K562 (cell line): ENCODE data around the gene ZCCHC24. TPM values are rescaled to one million over a fixed set of nuclear protein-coding genes. Genes with fewer than 3 reads are reported as not detected.
A peak's percentile ranks its signal among the peaks of the same experiment; 100 is the strongest.

Source experiments
- ATAC-seq: fragments of 200-7000 bp; cut with Tn5 transposase; 3 replicates; pipeline ENCODE4 v1.9.1; 2020; ENCODE audit warnings: moderate library complexity
- BruUV-seq: library from RNA; stranded (reverse); fragments of 400-500 nt; replicated peaks from 2 replicates; lab custom pipeline; 2021; lab: Mats Ljungman, UMichigan
- CTCF ChIA-PET: fragments of 300-600 bp; formaldehyde crosslinking; extraction: SDS; loops from one replicate; lab custom pipeline; 2021; ENCODE audit warnings: low intra/inter-chr PET ratio; lab: Yijun Ruan, JAX
- POLR2A ChIA-PET: fragments of 300-600, 350-650 bp; sonication (Branson Sonifier 250); formaldehyde crosslinking; extraction: SDS; loops from one replicate; lab custom pipeline; 2021; ENCODE audit warnings: antibody characterized with exemption, inconsistent platforms; lab: Yijun Ruan, JAX
- DNase-seq, 4 experiments: peaks; one replicate each; pipeline versions ENCODE4 v3.0.0 to v3.0.0-alpha.2; 2011 to 2018; ENCODE audit warnings: low spot score in 3 of 4, mixed read lengths in 3 of 4; ENCODE audit errors: extremely low read depth in 1 of 4
- FAIRE-seq: peaks from 2 replicates; lab custom pipeline; 2011; peaks lifted over from hg19 to GRCh38; lab: Jason Lieb, UNC
- H2AFZ ChIP-seq: 2 replicates; pipeline ENCODE4 v1.6.0; 2011; ENCODE audit warnings: low read depth, low read length, control low read depth, inconsistent platforms
- H3K27ac ChIP-seq: fragments of 200-600 bp; 3 replicates; pipeline ENCODE4 v1.8.0; 2011; ENCODE audit warnings: low read depth, mild to moderate bottlenecking, control low read depth, inconsistent platforms, low read length, moderate library complexity, mixed read lengths; ENCODE audit errors: extremely low read depth
- H3K27me3 ChIP-seq, 2 experiments: fragments of 300-600 bp in 1 of 2; 2 replicates in 1 of 2; 3 replicates in 1 of 2; pipeline versions ENCODE4 v1.6.0 to v1.8.0; 2011; ENCODE audit warnings: inconsistent platforms in 2 of 2, low read length in 2 of 2, mild to moderate bottlenecking in 1 of 2, mixed read lengths in 1 of 2, moderate library complexity in 1 of 2; ENCODE audit not compliant: control insufficient read depth in 2 of 2, insufficient read depth in 2 of 2
- H3K36me3 ChIP-seq: fragments of 300-600 bp; 3 replicates; pipeline ENCODE4 v1.8.0; 2011; ENCODE audit warnings: mild to moderate bottlenecking, low read length, inconsistent platforms; ENCODE audit not compliant: control insufficient read depth, insufficient read depth
- H3K4me1 ChIP-seq, 2 experiments: fragments of 200-600 bp in 1 of 2; replicated peaks in 1 of 2; 2 replicates in 1 of 2; 3 replicates in 1 of 2; pipeline versions ENCODE4 v1.5.1 to v1.8.0; 2011; ENCODE audit warnings: inconsistent platforms in 2 of 2, low read length in 2 of 2, mild to moderate bottlenecking in 1 of 2, mixed read lengths in 1 of 2, moderate library complexity in 1 of 2; ENCODE audit not compliant: control insufficient read depth in 2 of 2, insufficient read depth in 2 of 2
- H3K4me2 ChIP-seq: 2 replicates; pipeline ENCODE4 v1.6.1; 2011; ENCODE audit warnings: low read length, control low read depth, inconsistent platforms, mixed read lengths; ENCODE audit not compliant: insufficient read depth
- H3K4me3 ChIP-seq: fragments of 200-600 bp; sonication (generic), shearing (Covaris generic); 2 replicates; pipeline ENCODE4 v1.5.1; 2016; ENCODE audit warnings: control low read depth, inconsistent platforms
- H3K79me2 ChIP-seq: fragments of 200-600 bp; 3 replicates; pipeline ENCODE4 v1.8.0; 2011; ENCODE audit warnings: low read length, inconsistent platforms; ENCODE audit not compliant: control insufficient read depth, insufficient read depth
- H3K9ac ChIP-seq, 2 experiments: 2 replicates each; pipeline versions ENCODE4 v1.6.0 to v1.6.1; 2011; ENCODE audit warnings: low read depth in 2 of 2, low read length in 2 of 2, control low read depth in 1 of 2, inconsistent platforms in 1 of 2, mild to moderate bottlenecking in 1 of 2, mixed read lengths in 1 of 2; ENCODE audit not compliant: insufficient read depth in 1 of 2
- H3K9me1 ChIP-seq: one replicate; pipeline ENCODE4 v1.6.0; 2011; ENCODE audit warnings: inconsistent platforms, mild to moderate bottlenecking, low read length, moderate library complexity; ENCODE audit not compliant: control insufficient read depth, insufficient read depth
- H3K9me3 ChIP-seq: replicated peaks from 2 replicates; pipeline ENCODE4 v1.5.1; 2011; ENCODE audit warnings: low read depth, low read length, inconsistent platforms; ENCODE audit not compliant: control insufficient read depth, insufficient read depth
- H4K20me1 ChIP-seq: replicated peaks from 2 replicates; pipeline ENCODE4 v1.6.1; 2011; ENCODE audit warnings: low read length, inconsistent platforms, mixed read lengths; ENCODE audit not compliant: control insufficient read depth, insufficient read depth
- ARNT ChIP-seq, 2 experiments: fragments of 450-650 bp; IDR thresholded peaks; 2 replicates each; pipeline ENCODE4 v1.6.1; 2016; ENCODE audit warnings: mild to moderate bottlenecking in 1 of 2
- EGR1 ChIP-seq: fragments of 450-650 bp; conservative IDR thresholded peaks from 2 replicates; pipeline ENCODE4 v1.6.1; 2017; ENCODE audit warnings: mild to moderate bottlenecking
- SMARCC2 ChIP-seq: fragments of 450-650 bp; IDR thresholded peaks from 2 replicates; pipeline ENCODE4 v1.6.1; 2017; ENCODE audit warnings: antibody characterized with exemption, moderate library complexity, mild to moderate bottlenecking, low read depth
- SP2 ChIP-seq: IDR thresholded peaks from 2 replicates; pipeline ENCODE4 v1.6.1; 2011; ENCODE audit warnings: mild to moderate bottlenecking, low read depth, low read length, moderate library complexity; ENCODE audit not compliant: poor library complexity, severe bottlenecking; ENCODE audit errors: extremely low read depth
- TCF3 ChIP-seq: sonication (generic); formaldehyde crosslinking; IDR thresholded peaks from 2 replicates; pipeline ENCODE4 v1.4.0; 2020; ENCODE audit warnings: mild to moderate bottlenecking, missing genetic modification reagents
- USF1 ChIP-seq: sonication (generic); formaldehyde crosslinking; IDR thresholded peaks from 2 replicates; pipeline ENCODE4 v1.9.0; 2022; ENCODE audit warnings: mild to moderate bottlenecking, missing genetic modification reagents
- ZFP36 ChIP-seq: fragments of 150-350 bp; IDR thresholded peaks from 2 replicates; pipeline ENCODE4 v1.6.1; 2018; ENCODE audit warnings: low read length, low read depth; ENCODE audit not compliant: partially characterized antibody
- ZNF589 ChIP-seq: fragments of 200-800 bp; sonication (Bioruptor generic); IDR thresholded peaks from 2 replicates; pipeline ENCODE4 v1.6.1; 2016; ENCODE audit warnings: low read depth, missing genetic modification characterization, missing compliant biosample characterization
- WGBS: fragments of 100-300 bp; shearing (Covaris generic); methylation state at CpG from one replicate; pipeline ENCODE4 v1.1.6; 2016; ENCODE audit warnings: low coverage, mixed read lengths; ENCODE audit not compliant: insufficient coverage; ENCODE audit errors: missing lambda C conversion rate; 5-methylcytosine and 5-hydroxymethylcytosine counted together
- in situ Hi-C: fragments of 300-500 bp; cut with MboI; formaldehyde crosslinking; loops from 4 replicates; pipeline ENCODE4 v1.15.0; 2018; ENCODE audit warnings: inconsistent platforms, mixed read lengths
- intact Hi-C: fragments of 100-400 bp; cut with micrococcal nuclease; formaldehyde crosslinking; loops from 2 replicates; pipeline ENCODE4 v1.14.2; 2022
- polyA plus RNA-seq, 8 experiments: library from polyadenylated mRNA; depleted of rRNA in 4 of 8; stranded (reverse) in 5 of 8; unstranded in 3 of 8; fragments of >200 nt; fragmentation: Nextera tagmentation in 2 of 8; fragmentation: Illumina TruSeq in 1 of 8; extraction: Ambion mirVana in 2 of 8; extraction: Trizol in 1 of 8; gene quantifications; 2 replicates each; pipeline versions ENCODE4 v1.2.1 to v1.2.3, GENCODE V29; 2011 to 2014; ENCODE audit warnings: inconsistent platforms in 1 of 8, missing spikeins in 1 of 8
- total RNA-seq, 7 experiments: library from RNA; depleted of rRNA in 6 of 7; stranded (reverse); fragments of >200 nt in 6 of 7; fragmentation: Illumina TruSeq in 2 of 7; extraction: Trizol in 2 of 7; gene quantifications; 2 replicates each; pipeline versions ENCODE4 v1.2.1 to v1.2.3, GENCODE V29; 2011 to 2021; ENCODE audit warnings: low replicate concordance in 1 of 7

ZCCHC24 gene
- total and polyA plus RNA-seq, 9 of the 15 experiments (the other 6 are each of a cell fraction or from before 2014, with no cell fraction given) = 0.84 to 11.0 (median 4.6) TPM

- H3K79me2 ChIP-seq = no peaks in the 10 kb centered on the region
- intact Hi-C loops = no loop called here
- H3K27me3 ChIP-seq = no peaks in the 10 kb centered on the region
- DNase-seq = no peak
- no TSS peak for BruUV-seq
- CTCF ChIA-PET = no interaction called here
- peak overlapping the region in 1 of 2 experiments; percentile 50; a peak in 1 of 4 replicates for H3K9ac ChIP-seq
- TF ChIP-seq EGR1 = no peak
- TF ChIP-seq TCF3 = no peak
- TF ChIP-seq SP2 = no peak
- TF ChIP-seq SMARCC2 = no peak
- peak; percentile 19 for TF ChIP-seq ZFP36
- TF ChIP-seq USF1 (CRISPR knock-in tag) = no peak
- no peak for TF ChIP-seq ARNT (IDR thresholded peaks at IDR 0.05)
- TF ChIP-seq ZNF589 (CRISPR knock-in tag) = no peak
- no peak for FAIRE-seq
- H3K4me3 ChIP-seq = no peak overlapping the region
- H3K4me2 ChIP-seq = no peak overlapping the region
- WGBS = 64% methylated on average over 13 of the region's 13 CpGs
- H3K27ac ChIP-seq = no peak overlapping the region
- H3K4me1 ChIP-seq = peaks cover 25 to 53% of the 10 kb centered on the region in 2 experiments
- in situ Hi-C loops = no loop called here
- peaks cover 13% of the 10 kb centered on the region; the same call in 1 of the 2 replicates for H4K20me1 ChIP-seq
- H3K9me3 ChIP-seq = no peaks in the 10 kb centered on the region
- no peak for ATAC-seq
- POLR2A ChIA-PET = interaction anchor here (2.8 kb wide), 1 partner anchor 15 kb away, joined by 9 read pairs; no protein-coding TSS in a partner anchor
- no peak overlapping the region for H2AFZ ChIP-seq
- H3K9me1 ChIP-seq = no peaks in the 10 kb centered on the region
- H3K36me3 ChIP-seq = no peaks in the 10 kb centered on the region
These were observed 38.6 kb downstream of the ZCCHC24 start for GRCh38 chr10:79406683-79407422.
